ENCODE results near the gene ADAM19.
A peak's percentile ranks its signal among the peaks of the same experiment; 100 is the strongest.

Gene ADAM19, protein sequence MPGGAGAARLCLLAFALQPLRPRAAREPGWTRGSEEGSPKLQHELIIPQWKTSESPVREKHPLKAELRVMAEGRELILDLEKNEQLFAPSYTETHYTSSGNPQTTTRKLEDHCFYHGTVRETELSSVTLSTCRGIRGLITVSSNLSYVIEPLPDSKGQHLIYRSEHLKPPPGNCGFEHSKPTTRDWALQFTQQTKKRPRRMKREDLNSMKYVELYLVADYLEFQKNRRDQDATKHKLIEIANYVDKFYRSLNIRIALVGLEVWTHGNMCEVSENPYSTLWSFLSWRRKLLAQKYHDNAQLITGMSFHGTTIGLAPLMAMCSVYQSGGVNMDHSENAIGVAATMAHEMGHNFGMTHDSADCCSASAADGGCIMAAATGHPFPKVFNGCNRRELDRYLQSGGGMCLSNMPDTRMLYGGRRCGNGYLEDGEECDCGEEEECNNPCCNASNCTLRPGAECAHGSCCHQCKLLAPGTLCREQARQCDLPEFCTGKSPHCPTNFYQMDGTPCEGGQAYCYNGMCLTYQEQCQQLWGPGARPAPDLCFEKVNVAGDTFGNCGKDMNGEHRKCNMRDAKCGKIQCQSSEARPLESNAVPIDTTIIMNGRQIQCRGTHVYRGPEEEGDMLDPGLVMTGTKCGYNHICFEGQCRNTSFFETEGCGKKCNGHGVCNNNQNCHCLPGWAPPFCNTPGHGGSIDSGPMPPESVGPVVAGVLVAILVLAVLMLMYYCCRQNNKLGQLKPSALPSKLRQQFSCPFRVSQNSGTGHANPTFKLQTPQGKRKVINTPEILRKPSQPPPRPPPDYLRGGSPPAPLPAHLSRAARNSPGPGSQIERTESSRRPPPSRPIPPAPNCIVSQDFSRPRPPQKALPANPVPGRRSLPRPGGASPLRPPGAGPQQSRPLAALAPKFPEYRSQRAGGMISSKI

DNA sequence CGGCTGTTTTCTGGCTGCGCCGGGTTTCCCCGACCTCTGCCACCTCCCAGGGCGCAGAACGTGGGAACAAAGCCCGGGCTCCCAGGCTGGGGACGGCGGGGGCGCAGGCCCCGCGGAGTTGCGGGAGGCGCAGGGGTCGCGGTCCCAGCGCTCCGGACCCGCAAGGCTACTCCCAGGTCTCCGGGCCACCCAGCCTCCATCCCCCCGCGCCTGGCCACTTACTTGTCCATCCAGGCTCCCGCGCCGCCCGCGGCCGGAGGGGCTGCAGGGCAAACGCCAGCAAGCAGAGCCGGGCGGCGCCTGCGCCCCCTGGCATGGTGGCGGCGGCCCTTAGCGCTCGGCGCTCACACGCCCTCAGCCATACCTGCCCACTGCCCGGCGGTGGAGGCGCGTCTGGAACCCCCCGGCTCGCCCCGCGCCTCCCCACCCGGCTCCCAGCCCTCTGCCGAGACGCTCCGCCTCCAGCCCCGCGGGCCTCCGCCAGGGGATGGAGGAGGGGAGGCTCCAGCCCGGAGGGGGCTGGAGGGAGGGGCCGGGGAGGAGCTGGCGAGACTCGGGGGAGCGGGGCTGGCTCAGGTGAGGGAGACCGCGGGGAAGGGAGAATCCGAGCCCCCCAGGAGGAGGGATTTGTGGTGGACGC is at the start of gene ADAM19:
ADAM19 (minus strand) TSS at position 395 of the 640 bp plus-strand sequence; CDS start at position 316, 79 bp downstream.
- peak within 1 kb of the TSS; percentile 74 for H3K4me3 ChIP-seq (replicated peaks; ENCODE audit: low read depth, low read length)
- peak; percentile 71 for DNase-seq (ENCODE audit: extremely low read depth, insufficient read length)
- TF ChIP-seq, protein P1, sequence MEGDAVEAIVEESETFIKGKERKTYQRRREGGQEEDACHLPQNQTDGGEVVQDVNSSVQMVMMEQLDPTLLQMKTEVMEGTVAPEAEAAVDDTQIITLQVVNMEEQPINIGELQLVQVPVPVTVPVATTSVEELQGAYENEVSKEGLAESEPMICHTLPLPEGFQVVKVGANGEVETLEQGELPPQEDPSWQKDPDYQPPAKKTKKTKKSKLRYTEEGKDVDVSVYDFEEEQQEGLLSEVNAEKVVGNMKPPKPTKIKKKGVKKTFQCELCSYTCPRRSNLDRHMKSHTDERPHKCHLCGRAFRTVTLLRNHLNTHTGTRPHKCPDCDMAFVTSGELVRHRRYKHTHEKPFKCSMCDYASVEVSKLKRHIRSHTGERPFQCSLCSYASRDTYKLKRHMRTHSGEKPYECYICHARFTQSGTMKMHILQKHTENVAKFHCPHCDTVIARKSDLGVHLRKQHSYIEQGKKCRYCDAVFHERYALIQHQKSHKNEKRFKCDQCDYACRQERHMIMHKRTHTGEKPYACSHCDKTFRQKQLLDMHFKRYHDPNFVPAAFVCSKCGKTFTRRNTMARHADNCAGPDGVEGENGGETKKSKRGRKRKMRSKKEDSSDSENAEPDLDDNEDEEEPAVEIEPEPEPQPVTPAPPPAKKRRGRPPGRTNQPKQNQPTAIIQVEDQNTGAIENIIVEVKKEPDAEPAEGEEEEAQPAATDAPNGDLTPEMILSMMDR (IDR thresholded peaks at IDR 0.05; ENCODE audit: insufficient read depth, low read length, poor library complexity, severe bottlenecking): no peak
- H3K36me3 ChIP-seq (ENCODE audit: control insufficient read depth, insufficient read depth, low read length): no peaks in the 10 kb centered on the region
- H3K27me3 ChIP-seq (replicated peaks; ENCODE audit: control insufficient read depth, insufficient read depth, low read length): no peaks in the 10 kb centered on the region

DNA sequence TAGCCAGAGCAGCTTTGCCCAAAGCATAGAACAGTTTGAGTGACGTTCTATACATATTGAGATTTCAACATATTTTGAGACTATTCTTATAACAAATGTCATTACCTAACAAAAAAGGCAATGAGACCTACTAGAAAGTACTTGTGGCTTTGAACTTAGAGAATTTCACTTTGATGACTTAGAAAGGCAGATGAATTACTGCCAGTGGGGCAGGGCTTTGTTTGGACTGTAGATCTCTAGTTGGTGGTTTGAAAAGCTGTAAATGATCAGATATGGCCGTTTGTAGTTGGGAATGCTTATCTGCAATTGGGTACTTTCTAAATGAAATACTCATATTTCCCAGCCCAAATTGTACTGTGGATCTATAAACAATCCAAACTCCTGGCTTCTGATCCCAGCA is 48.6 kb upstream of the ADAM19 start:
- TF ChIP-seq, protein P1 (IDR thresholded peaks at IDR 0.05; ENCODE audit: insufficient read depth, low read length, poor library complexity, severe bottlenecking): no peak
- no peak for DNase-seq (ENCODE audit: extremely low read depth, insufficient read length)
- H3K27me3 ChIP-seq (replicated peaks; ENCODE audit: control insufficient read depth, insufficient read depth, low read length): no peaks in the 10 kb centered on the region
- H3K36me3 ChIP-seq (ENCODE audit: control insufficient read depth, insufficient read depth, low read length): no peaks in the 10 kb centered on the region
- no peak overlapping the region for H3K4me3 ChIP-seq (replicated peaks; ENCODE audit: low read depth, low read length)

DNA sequence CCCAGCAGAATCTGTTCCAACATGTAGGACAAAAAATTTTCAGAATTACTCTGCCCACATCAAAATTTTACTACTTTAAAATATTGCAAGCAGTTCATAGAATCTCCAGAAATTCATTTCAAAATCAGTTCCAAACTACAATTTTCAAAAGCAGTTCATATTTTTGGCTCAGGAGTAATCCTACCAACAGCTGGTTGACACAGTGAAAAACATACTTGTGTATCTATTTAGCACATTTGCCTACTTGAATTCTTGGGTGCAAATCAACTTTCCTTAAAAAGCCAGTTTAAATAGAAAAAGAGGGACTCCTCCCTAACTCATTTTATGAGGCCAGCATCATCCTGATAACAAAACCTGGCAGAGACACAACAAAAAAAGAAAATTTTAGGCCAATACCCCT is 45.2 kb upstream of the ADAM19 start:
- DNase-seq (ENCODE audit: extremely low read depth, insufficient read length): no peak
- Histone ChIP-seq H3K27me3 (replicated peaks; ENCODE audit: control insufficient read depth, insufficient read depth, low read length) (no peaks in the 10 kb centered on the region), H3K36me3 (ENCODE audit: control insufficient read depth, insufficient read depth, low read length) (no peaks in the 10 kb centered on the region), H3K4me3 (replicated peaks; ENCODE audit: low read depth, low read length) (no peak overlapping the region)
- TF ChIP-seq, protein P1 (IDR thresholded peaks at IDR 0.05; ENCODE audit: insufficient read depth, low read length, poor library complexity, severe bottlenecking): no peak

DNA sequence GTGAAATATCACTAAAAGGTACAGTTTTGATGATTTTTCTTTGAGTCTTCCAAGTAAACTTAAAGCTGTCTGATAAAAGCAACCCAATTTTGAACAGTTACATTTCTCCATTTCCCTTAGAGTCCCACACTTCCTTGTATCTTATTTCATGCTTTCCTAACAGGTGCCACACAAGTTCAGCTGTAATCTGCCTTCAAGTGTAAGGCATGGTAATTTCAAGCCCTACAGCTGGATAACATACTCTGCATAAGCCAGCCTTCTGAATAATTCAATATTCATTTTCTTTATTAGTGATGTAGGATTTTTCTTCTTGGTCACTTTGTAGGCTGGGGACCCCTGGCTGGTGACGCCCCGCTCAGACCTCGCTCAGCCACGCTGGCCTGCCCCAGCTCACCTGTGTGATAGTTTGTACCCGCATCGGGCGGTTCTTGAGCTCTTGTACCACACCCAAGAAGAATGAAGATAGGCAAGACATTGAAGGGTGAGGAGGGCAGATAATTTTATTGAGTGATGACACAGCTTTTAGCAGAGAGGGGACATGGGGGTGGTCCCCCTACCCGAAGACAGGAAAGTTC is 42.7 kb upstream of the ADAM19 start:
- H3K36me3 ChIP-seq (ENCODE audit: control insufficient read depth, insufficient read depth, low read length): no peaks in the 10 kb centered on the region
- no peaks in the 10 kb centered on the region for H3K27me3 ChIP-seq (replicated peaks; ENCODE audit: control insufficient read depth, insufficient read depth, low read length)
- TF ChIP-seq, protein P1 (IDR thresholded peaks at IDR 0.05; ENCODE audit: insufficient read depth, low read length, poor library complexity, severe bottlenecking): no peak
- no peak for DNase-seq (ENCODE audit: extremely low read depth, insufficient read length)
- H3K4me3 ChIP-seq (replicated peaks; ENCODE audit: low read depth, low read length): no peak overlapping the region

DNA sequence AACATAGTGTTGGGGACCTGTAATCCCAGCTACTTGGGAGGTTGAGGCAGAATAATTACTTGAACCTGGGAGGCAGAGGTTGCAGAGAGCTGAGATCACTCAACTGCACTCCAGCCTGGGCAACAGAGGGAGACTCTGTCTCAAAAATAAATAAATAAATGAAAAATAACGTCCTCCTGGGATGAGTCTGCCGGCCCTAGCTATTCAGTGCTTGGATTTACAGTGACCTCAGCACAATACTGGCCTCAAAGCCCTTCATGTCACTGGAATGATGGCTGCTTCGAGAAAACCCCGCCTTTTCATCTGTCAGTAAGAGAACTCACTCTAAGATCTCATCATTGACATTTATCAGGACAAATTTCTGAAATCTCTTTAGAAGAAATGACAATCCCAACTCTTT is 41.2 kb upstream of the ADAM19 start:
- H3K4me3 ChIP-seq (replicated peaks; ENCODE audit: low read depth, low read length): no peak overlapping the region
- TF ChIP-seq, protein P1 (IDR thresholded peaks at IDR 0.05; ENCODE audit: insufficient read depth, low read length, poor library complexity, severe bottlenecking): no peak
- H3K27me3 ChIP-seq (replicated peaks; ENCODE audit: control insufficient read depth, insufficient read depth, low read length): no peaks in the 10 kb centered on the region
- DNase-seq (ENCODE audit: extremely low read depth, insufficient read length): no peak
- no peaks in the 10 kb centered on the region for H3K36me3 ChIP-seq (ENCODE audit: control insufficient read depth, insufficient read depth, low read length)
